Measurements from ENCODE around the gene LRRTM1. TPM values are rescaled to one million over a fixed set of nuclear protein-coding genes. Genes with fewer than 3 reads are reported as not detected.

Gene LRRTM1
- total RNA-seq = under 1 TPM in 1 of 6 experiments, not detected in 5; 0.46 TPM
- long read RNA-seq, partial matches to known transcripts = 0 of 1 reads
- long read RNA-seq, other reads (novel, unspliced or antisense) = 0 of 1 reads

GRCh38 chr2:80303909-80304837 is at the start of gene LRRTM1:
Gene LRRTM1 (minus strand): TSS chr2:80304752. CDS start chr2:80303819, 933 bp downstream.
- peak within 1 kb of the TSS in 1 of 3 donors; percentile 21 for H3K4me3 ChIP-seq
- no peaks in the 10 kb centered on the region for H3K36me3 ChIP-seq
- ATAC-seq (peak in 1 of 4 donors; percentile 36), DNase-seq (peak in 1 of 3 donors; percentile 50)
- no peaks in the 10 kb centered on the region for H3K9me3 ChIP-seq
- TF ChIP-seq POLR2A (IDR thresholded peaks at IDR 0.05) (no peak), CTCF (IDR thresholded peaks at IDR 0.05) (no peak)
- H3K27ac ChIP-seq = no peak within 1 kb of the TSS
- no peaks in the 10 kb centered on the region for H3K4me1 ChIP-seq
- intact Hi-C loops (cut with DNase I) = no loop called here
- WGBS (ENCODE audit: insufficient coverage, low coverage, low lambda C conversion rate, missing lambda C conversion rate) = 3% methylated on average over 49 of the region's 64 CpGs
- H3K27me3 ChIP-seq = no peaks in the 10 kb centered on the region

GRCh38 chr2:80351231-80351630 is 46.7 kb upstream of the LRRTM1 start:
- ATAC-seq (no peak), DNase-seq (no peak)
- no peaks in the 10 kb centered on the region for H3K36me3 ChIP-seq
- H3K4me1 ChIP-seq = no peaks in the 10 kb centered on the region
- no peak overlapping the region for H3K4me3 ChIP-seq
- intact Hi-C loops (cut with DNase I) = no loop called here
- no peaks in the 10 kb centered on the region for H3K9me3 ChIP-seq
- TF ChIP-seq POLR2A (IDR thresholded peaks at IDR 0.05) (no peak), CTCF (IDR thresholded peaks at IDR 0.05) (no peak)
- H3K27me3 ChIP-seq = no peaks in the 10 kb centered on the region
- WGBS (ENCODE audit: insufficient coverage, low coverage, low lambda C conversion rate, missing lambda C conversion rate) = 55% methylated on average over 3 of the region's 3 CpGs
- no peak overlapping the region for H3K27ac ChIP-seq

GRCh38 chr2:80348953-80349352 is 44.4 kb upstream of the LRRTM1 start:
- Histone ChIP-seq H3K27ac (no peak overlapping the region), H3K4me1 (no peaks in the 10 kb centered on the region), H3K9me3 (no peaks in the 10 kb centered on the region), H3K36me3 (no peaks in the 10 kb centered on the region), H3K27me3 (no peaks in the 10 kb centered on the region), H3K4me3 (no peak overlapping the region)
- intact Hi-C loops (cut with DNase I) = no loop called here
- no peak for DNase-seq
- no peak for ATAC-seq
- TF ChIP-seq POLR2A (IDR thresholded peaks at IDR 0.05) = no peak
- TF ChIP-seq CTCF (IDR thresholded peaks at IDR 0.05) = no peak

- ATAC-seq (no peak), DNase-seq (no peak)
- H3K27me3 ChIP-seq = no peaks in the 10 kb centered on the region
- intact Hi-C loops (cut with DNase I) = no loop called here
- 38% methylated on average over 1 of the region's 1 CpG for WGBS (ENCODE audit: insufficient coverage, low coverage, low lambda C conversion rate, missing lambda C conversion rate)
- no peaks in the 10 kb centered on the region for H3K36me3 ChIP-seq
- H3K9me3 ChIP-seq = no peaks in the 10 kb centered on the region
- H3K27ac ChIP-seq = no peak overlapping the region
- no peaks in the 10 kb centered on the region for H3K4me1 ChIP-seq
- TF ChIP-seq CTCF (IDR thresholded peaks at IDR 0.05) (no peak), POLR2A (IDR thresholded peaks at IDR 0.05) (no peak)
- no peak overlapping the region for H3K4me3 ChIP-seq
Measured at GRCh38 chr2:80348078-80348477, 43.5 kb upstream of the LRRTM1 start.
